Mesenchymal stem cell (in vitro differentiated cells and primary cell): ENCODE data around the gene SDSL.

Source experiments
- DNase-seq: peaks from one replicate; pipeline ENCODE4 v3.0.0-alpha.2; 2013
- H2AFZ ChIP-seq: one replicate; pipeline ENCODE4 v1.6.1; 2013; ENCODE audit warnings: low read depth, mild to moderate bottlenecking, control low read depth, inconsistent platforms, low read length, moderate library complexity
- H2AK5ac ChIP-seq: 2 replicates; pipeline ENCODE4 v1.6.1; 2013; ENCODE audit warnings: low read length, moderate library complexity, mild to moderate bottlenecking, inconsistent platforms; ENCODE audit not compliant: severe bottlenecking
- H2BK120ac ChIP-seq: one replicate; pipeline ENCODE4 v1.6.1; 2013; ENCODE audit warnings: low read depth, mild to moderate bottlenecking, inconsistent platforms, low read length, moderate library complexity
- H2BK12ac ChIP-seq, 2 experiments: one replicate each; pipeline ENCODE4 v1.6.1; 2013; ENCODE audit warnings: inconsistent platforms in 2 of 2, low read length in 2 of 2, mild to moderate bottlenecking in 2 of 2, moderate library complexity in 2 of 2, control low read depth in 1 of 2
- H2BK15ac ChIP-seq: one replicate; pipeline ENCODE4 v1.6.1; 2013; ENCODE audit warnings: mild to moderate bottlenecking, low read depth, inconsistent platforms; ENCODE audit not compliant: poor library complexity, severe bottlenecking
- H2BK5ac ChIP-seq: 2 replicates; pipeline ENCODE4 v1.6.1; 2013; ENCODE audit warnings: low read depth, mild to moderate bottlenecking, low read length, control low read depth, inconsistent platforms; ENCODE audit not compliant: poor library complexity, severe bottlenecking
- H3K14ac ChIP-seq, 2 experiments: one replicate each; pipeline ENCODE4 v1.6.1; 2013; ENCODE audit warnings: inconsistent platforms in 2 of 2, low read length in 2 of 2, control low read depth in 1 of 2, mild to moderate bottlenecking in 1 of 2, moderate library complexity in 1 of 2
- H3K18ac ChIP-seq, 2 experiments: one replicate each; pipeline ENCODE4 v1.6.1; 2013; ENCODE audit warnings: inconsistent platforms in 2 of 2, low read length in 2 of 2, control low read depth in 1 of 2, low read depth in 1 of 2, mild to moderate bottlenecking in 1 of 2
- H3K23ac ChIP-seq, 2 experiments: one replicate each; pipeline ENCODE4 v1.6.1; 2013; ENCODE audit warnings: inconsistent platforms in 2 of 2, low read length in 2 of 2, mild to moderate bottlenecking in 2 of 2, moderate library complexity in 2 of 2, control low read depth in 1 of 2
- H3K27ac ChIP-seq: 2 replicates; pipeline ENCODE4 v1.5.1; 2013; ENCODE audit warnings: mild to moderate bottlenecking, moderate library complexity, low read length, control low read depth, inconsistent platforms; ENCODE audit not compliant: poor library complexity, severe bottlenecking
- H3K27me3 ChIP-seq, 2 experiments: 2 replicates each; pipeline versions ENCODE4 v1.6.1 to v1.7.0; 2013; ENCODE audit warnings: low read length in 2 of 2, mild to moderate bottlenecking in 2 of 2, moderate library complexity in 2 of 2, control low read depth in 1 of 2, inconsistent platforms in 1 of 2; ENCODE audit not compliant: control insufficient read depth in 1 of 2, insufficient read depth in 1 of 2
- H3K36me3 ChIP-seq, 2 experiments: 2 replicates each; pipeline versions ENCODE4 v1.6.1 to v1.7.0; 2013; ENCODE audit warnings: low read length in 2 of 2, control low read depth in 1 of 2, inconsistent platforms in 1 of 2, low read depth in 1 of 2, mild to moderate bottlenecking in 1 of 2; ENCODE audit not compliant: insufficient read depth in 2 of 2, control insufficient read depth in 1 of 2
- H3K4ac ChIP-seq, 2 experiments: one replicate each; pipeline ENCODE4 v1.6.1; 2013; ENCODE audit warnings: inconsistent platforms in 2 of 2, low read length in 2 of 2, mild to moderate bottlenecking in 2 of 2, moderate library complexity in 2 of 2, control low read depth in 1 of 2, low read depth in 1 of 2
- H3K4me1 ChIP-seq: 2 replicates; pipeline ENCODE4 v1.6.1; 2013; ENCODE audit warnings: low read depth, low read length, control low read depth; ENCODE audit not compliant: control insufficient read depth, insufficient read depth
- H3K4me2 ChIP-seq: 2 replicates; pipeline ENCODE4 v1.6.1; 2013; ENCODE audit warnings: low read length, mild to moderate bottlenecking, inconsistent platforms; ENCODE audit not compliant: poor library complexity, severe bottlenecking
- H3K4me3 ChIP-seq, 2 experiments: 2 replicates each; pipeline versions ENCODE4 v1.5.1 to v1.7.0; 2013; ENCODE audit warnings: low read length in 2 of 2, mild to moderate bottlenecking in 2 of 2, control low read depth in 1 of 2, low read depth in 1 of 2; ENCODE audit not compliant: insufficient read depth in 1 of 2
- H3K79me1 ChIP-seq: replicated peaks from 2 replicates; pipeline ENCODE4 v1.6.1; 2013; ENCODE audit warnings: mild to moderate bottlenecking, control low read depth, low read length, inconsistent platforms; ENCODE audit not compliant: poor library complexity, severe bottlenecking
- H3K9ac ChIP-seq: 2 replicates; pipeline ENCODE4 v1.7.0; 2013; ENCODE audit warnings: mild to moderate bottlenecking, low read length, moderate library complexity
- H3K9me3 ChIP-seq: 2 replicates; pipeline ENCODE4 v1.7.0; 2013; ENCODE audit warnings: mild to moderate bottlenecking, low read length; ENCODE audit not compliant: control insufficient read depth
- H4K8ac ChIP-seq: one replicate; pipeline ENCODE4 v1.6.1; 2013; ENCODE audit warnings: inconsistent platforms, mild to moderate bottlenecking, low read length, moderate library complexity
- H4K91ac ChIP-seq: one replicate; pipeline ENCODE4 v1.6.1; 2013; ENCODE audit warnings: mild to moderate bottlenecking, low read length, inconsistent platforms
- WGBS: methylation state at CpG from one replicate; pipeline ENCODE4 v1.1.7; 2013; ENCODE audit warnings: mixed read lengths; 5-methylcytosine and 5-hydroxymethylcytosine counted together

SDSL gene

DNA sequence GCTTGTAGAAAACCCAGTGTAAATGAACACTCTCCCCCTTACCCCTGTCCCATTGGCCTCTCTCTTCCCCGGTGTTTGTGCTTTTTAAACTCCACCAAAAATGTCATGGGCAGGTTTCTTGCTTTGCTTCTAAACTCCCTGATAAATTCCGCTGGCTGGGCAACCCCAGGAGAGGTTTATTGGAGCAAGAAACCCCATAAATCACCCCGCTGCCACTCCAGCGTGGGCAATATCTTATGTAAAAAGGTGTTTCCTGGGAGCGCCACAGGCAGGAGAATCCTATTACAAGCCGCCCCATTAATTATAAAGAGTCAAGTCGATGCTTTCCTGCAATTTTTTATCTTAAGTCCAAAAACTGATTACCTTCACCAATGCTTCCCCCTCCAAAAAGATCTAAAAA lies 26.7 kb downstream of the SDSL start:
- Histone ChIP-seq H3K9me3 (peaks cover 3% of the 10 kb centered on the region), H3K36me3 (no peaks in the 10 kb centered on the region), H4K91ac (no peak overlapping the region), H2AK5ac (no peak overlapping the region), H3K9ac (no peak overlapping the region), H3K14ac (no peak overlapping the region), H3K79me1 (no peaks in the 10 kb centered on the region), H2BK12ac (no peak overlapping the region), H3K27ac (no peak overlapping the region), H3K27me3 (peaks cover 29 to 55% of the 10 kb centered on the region in 2 experiments), H3K4me3 (no peak overlapping the region), H3K23ac (no peak overlapping the region), H3K4me2 (no peak overlapping the region), H3K4ac (no peak overlapping the region), H3K4me1 (no peaks in the 10 kb centered on the region), H4K8ac (no peak overlapping the region), H2BK15ac (no peak overlapping the region), H2BK120ac (no peak overlapping the region), H2BK5ac (no peak overlapping the region), H3K18ac (no peak overlapping the region), H2AFZ (no peak overlapping the region)
- no peak for DNase-seq
- 76% methylated on average over 6 of the region's 7 CpGs for WGBS

DNA sequence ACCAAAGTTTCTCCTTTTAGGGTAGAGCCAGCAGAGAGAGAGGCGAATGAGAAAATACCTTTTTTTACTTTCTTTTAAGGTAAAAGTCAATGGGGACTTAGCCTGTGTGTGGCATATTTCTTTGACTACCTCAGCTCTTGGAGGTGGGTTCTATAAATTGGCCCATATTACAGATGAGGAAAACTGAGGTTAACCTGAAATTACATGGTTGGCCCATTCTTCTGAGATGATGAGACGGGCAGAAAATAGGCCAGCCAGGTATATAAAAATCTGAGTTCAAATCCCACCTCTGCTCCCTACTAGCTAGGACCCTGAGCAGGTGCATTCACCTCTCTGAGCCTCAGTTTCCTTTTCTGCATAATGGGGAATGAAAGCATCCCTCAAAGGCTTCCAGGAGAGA lies 27.1 kb downstream of the SDSL start:
- Histone ChIP-seq H3K4ac (no peak overlapping the region), H4K8ac (no peak overlapping the region), H3K27ac (no peak overlapping the region), H2AFZ (no peak overlapping the region), H3K23ac (no peak overlapping the region), H3K79me1 (no peaks in the 10 kb centered on the region), H2BK5ac (no peak overlapping the region), H3K14ac (no peak overlapping the region), H2BK120ac (no peak overlapping the region), H2AK5ac (no peak overlapping the region), H2BK15ac (no peak overlapping the region), H3K4me3 (no peak overlapping the region), H3K36me3 (no peaks in the 10 kb centered on the region), H2BK12ac (no peak overlapping the region), H3K9me3 (peaks cover 3% of the 10 kb centered on the region), H3K18ac (no peak overlapping the region), H3K9ac (no peak overlapping the region), H4K91ac (no peak overlapping the region), H3K4me1 (no peaks in the 10 kb centered on the region), H3K27me3 (peaks cover 25 to 54% of the 10 kb centered on the region in 2 experiments), H3K4me2 (no peak overlapping the region)
- WGBS: 88% methylated on average over 2 of the region's 2 CpGs
- DNase-seq: no peak

DNA sequence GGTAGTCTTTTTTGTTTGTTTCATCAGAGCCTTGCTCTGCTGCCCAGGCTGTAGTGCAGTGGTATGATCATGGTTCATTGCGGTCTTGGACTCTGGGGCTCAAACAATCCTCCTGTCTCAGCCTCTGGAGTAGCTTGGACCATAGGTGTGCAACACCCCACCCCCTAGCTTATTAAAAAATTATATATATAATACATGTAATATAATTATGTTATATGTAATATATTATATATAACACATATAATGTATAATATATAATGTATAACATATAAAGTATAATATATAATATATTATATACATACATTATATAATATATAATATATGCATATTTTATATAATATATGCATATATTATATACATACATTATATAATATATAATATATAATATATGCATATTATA lies 27.7 kb downstream of the SDSL start:
- no peak overlapping the region for H2AFZ ChIP-seq
- H4K91ac ChIP-seq: no peak overlapping the region
- H3K23ac ChIP-seq: no peak overlapping the region
- H2BK120ac ChIP-seq: no peak overlapping the region
- no peak overlapping the region for H2BK5ac ChIP-seq
- no peak overlapping the region for H3K18ac ChIP-seq
- H2BK15ac ChIP-seq: no peak overlapping the region
- H3K4me1 ChIP-seq: no peaks in the 10 kb centered on the region
- no peak overlapping the region for H3K4me3 ChIP-seq
- H3K9me3 ChIP-seq: peaks cover 3% of the 10 kb centered on the region
- WGBS: no CpG with 5 or more reads among the region's 1 CpG
- no peaks in the 10 kb centered on the region for H3K79me1 ChIP-seq
- no peaks in the 10 kb centered on the region for H3K36me3 ChIP-seq
- no peak overlapping the region for H3K4ac ChIP-seq
- no peak overlapping the region for H2AK5ac ChIP-seq
- H2BK12ac ChIP-seq: no peak overlapping the region
- H3K4me2 ChIP-seq: no peak overlapping the region
- H3K27ac ChIP-seq: no peak overlapping the region
- no peak overlapping the region for H3K14ac ChIP-seq
- H3K9ac ChIP-seq: no peak overlapping the region
- H3K27me3 ChIP-seq: peaks cover 25 to 53% of the 10 kb centered on the region in 2 experiments
- H4K8ac ChIP-seq: no peak overlapping the region
- DNase-seq: no peak

- no peak overlapping the region for H3K4me2 ChIP-seq
- no peak overlapping the region for H3K4ac ChIP-seq
- H2AFZ ChIP-seq: no peak overlapping the region
- H2BK120ac ChIP-seq: no peak overlapping the region
- H4K8ac ChIP-seq: no peak overlapping the region
- no peak overlapping the region for H3K18ac ChIP-seq
- WGBS: 98% methylated on average over 2 of the region's 2 CpGs
- no peaks in the 10 kb centered on the region for H3K79me1 ChIP-seq
- H3K9me3 ChIP-seq: no peaks in the 10 kb centered on the region
- no peaks in the 10 kb centered on the region for H3K4me1 ChIP-seq
- H3K9ac ChIP-seq: no peak overlapping the region
- no peak overlapping the region for H4K91ac ChIP-seq
- no peak for DNase-seq
- H3K23ac ChIP-seq: no peak overlapping the region
- no peak overlapping the region for H2BK12ac ChIP-seq
- H3K36me3 ChIP-seq: no peaks in the 10 kb centered on the region
- H3K27ac ChIP-seq: no peak overlapping the region
- peaks cover 23 to 50% of the 10 kb centered on the region in 2 experiments for H3K27me3 ChIP-seq
- H2BK15ac ChIP-seq: no peak overlapping the region
- no peak overlapping the region for H2BK5ac ChIP-seq
- no peak overlapping the region for H3K14ac ChIP-seq
- H2AK5ac ChIP-seq: no peak overlapping the region
- H3K4me3 ChIP-seq: no peak overlapping the region
These were observed 30.3 kb downstream of the SDSL start for GRCh38 chr12:113452458-113452857.
